Measurements from ENCODE around the gene MYO1H.

MYO1H gene

DNA sequence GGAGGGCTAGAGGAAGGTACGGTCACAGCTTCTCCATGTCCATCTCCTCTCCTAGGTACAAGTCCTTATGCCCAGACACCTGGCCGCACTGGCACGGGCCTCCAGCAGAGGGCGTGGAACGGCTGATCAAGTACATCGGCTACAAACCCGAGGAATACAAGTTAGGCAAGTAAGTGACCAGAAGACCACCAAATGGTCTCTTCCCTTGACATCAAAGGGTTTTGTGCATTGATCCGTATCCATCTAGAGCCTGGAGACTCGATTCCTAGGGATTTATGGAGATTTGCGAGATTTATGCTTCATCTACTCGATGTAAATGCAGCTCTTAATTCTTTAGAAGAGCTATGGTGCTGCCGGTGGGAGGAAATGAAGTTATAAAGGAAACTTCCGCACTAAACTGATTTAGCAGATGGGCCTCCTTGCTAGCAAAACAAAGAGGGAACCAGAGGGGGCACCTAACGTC is 85.2 kb downstream of the MYO1H start:
- no peaks in the 10 kb centered on the region for H3K9me3 ChIP-seq (ENCODE audit: low read length)
- no peaks in the 10 kb centered on the region for H3K4me1 ChIP-seq (ENCODE audit: insufficient read depth, low read length, severe bottlenecking)
- H2AFZ ChIP-seq (ENCODE audit: low read length) = no peak overlapping the region
- no peaks in the 10 kb centered on the region for H3K27me3 ChIP-seq (ENCODE audit: insufficient read depth, low read length)
- H3K9me2 ChIP-seq (ENCODE audit: low read depth, low read length) = no peaks in the 10 kb centered on the region
- H3K79me2 ChIP-seq (ENCODE audit: insufficient read depth, low read length) = no peaks in the 10 kb centered on the region
- TF ChIP-seq EZH2 (IDR thresholded peaks at IDR 0.05; ENCODE audit: borderline replicate concordance, low read length) = no peak
- TF ChIP-seq, protein P1, sequence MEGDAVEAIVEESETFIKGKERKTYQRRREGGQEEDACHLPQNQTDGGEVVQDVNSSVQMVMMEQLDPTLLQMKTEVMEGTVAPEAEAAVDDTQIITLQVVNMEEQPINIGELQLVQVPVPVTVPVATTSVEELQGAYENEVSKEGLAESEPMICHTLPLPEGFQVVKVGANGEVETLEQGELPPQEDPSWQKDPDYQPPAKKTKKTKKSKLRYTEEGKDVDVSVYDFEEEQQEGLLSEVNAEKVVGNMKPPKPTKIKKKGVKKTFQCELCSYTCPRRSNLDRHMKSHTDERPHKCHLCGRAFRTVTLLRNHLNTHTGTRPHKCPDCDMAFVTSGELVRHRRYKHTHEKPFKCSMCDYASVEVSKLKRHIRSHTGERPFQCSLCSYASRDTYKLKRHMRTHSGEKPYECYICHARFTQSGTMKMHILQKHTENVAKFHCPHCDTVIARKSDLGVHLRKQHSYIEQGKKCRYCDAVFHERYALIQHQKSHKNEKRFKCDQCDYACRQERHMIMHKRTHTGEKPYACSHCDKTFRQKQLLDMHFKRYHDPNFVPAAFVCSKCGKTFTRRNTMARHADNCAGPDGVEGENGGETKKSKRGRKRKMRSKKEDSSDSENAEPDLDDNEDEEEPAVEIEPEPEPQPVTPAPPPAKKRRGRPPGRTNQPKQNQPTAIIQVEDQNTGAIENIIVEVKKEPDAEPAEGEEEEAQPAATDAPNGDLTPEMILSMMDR (IDR thresholded peaks at IDR 0.05; ENCODE audit: low read length) = peak; percentile 68
- H3F3A ChIP-seq (ENCODE audit: insufficient read depth, low read length) = no peaks in the 10 kb centered on the region
- H4K20me1 ChIP-seq (ENCODE audit: insufficient read depth, low read length) = no peaks in the 10 kb centered on the region
- H3K27ac ChIP-seq (ENCODE audit: low read depth, low read length, poor library complexity, severe bottlenecking) = no peak overlapping the region
- H3K4me3 ChIP-seq (ENCODE audit: low read depth, low read length, poor library complexity, severe bottlenecking) = no peak overlapping the region
- no peak overlapping the region for H3K9ac ChIP-seq (ENCODE audit: low read length)
- no peaks in the 10 kb centered on the region for H3K36me3 ChIP-seq (ENCODE audit: insufficient read depth, low read length)
- H3K4me2 ChIP-seq (ENCODE audit: low read length) = no peak overlapping the region; the same call in 1 of the 2 replicates

DNA sequence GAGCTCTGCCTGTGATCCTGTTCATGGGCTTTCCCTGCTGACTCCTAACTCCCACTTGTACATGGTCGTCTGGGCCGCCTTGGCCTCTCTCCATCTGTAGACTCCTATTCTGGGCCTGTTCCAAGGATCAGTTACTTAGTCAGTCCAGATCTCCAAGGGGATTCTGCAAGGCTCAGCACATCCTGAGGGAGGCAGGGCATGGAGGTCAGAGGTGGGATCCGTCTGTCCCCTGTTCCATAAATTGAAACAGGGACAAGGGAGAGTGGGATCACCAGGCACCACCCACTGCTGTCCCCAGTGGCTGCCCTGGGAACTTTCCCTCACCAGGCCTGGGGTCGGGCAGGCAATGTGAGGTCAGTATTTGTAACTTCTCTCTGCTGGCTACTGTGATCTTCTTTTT is 85.9 kb downstream of the MYO1H start:
- H3K9me2 ChIP-seq (ENCODE audit: low read depth, low read length) = no peaks in the 10 kb centered on the region
- no peak overlapping the region for H3K4me2 ChIP-seq (ENCODE audit: low read length)
- H3K27me3 ChIP-seq (ENCODE audit: insufficient read depth, low read length) = no peaks in the 10 kb centered on the region
- H3K4me1 ChIP-seq (ENCODE audit: insufficient read depth, low read length, severe bottlenecking) = no peaks in the 10 kb centered on the region
- TF ChIP-seq, protein P1 (IDR thresholded peaks at IDR 0.05; ENCODE audit: low read length) = peak; percentile 8; the same call in 1 of the 2 replicates
- no peak for TF ChIP-seq EZH2 (IDR thresholded peaks at IDR 0.05; ENCODE audit: borderline replicate concordance, low read length)
- H3K9me3 ChIP-seq (ENCODE audit: low read length) = no peaks in the 10 kb centered on the region
- H3K4me3 ChIP-seq (ENCODE audit: low read depth, low read length, poor library complexity, severe bottlenecking) = no peak overlapping the region
- H3K79me2 ChIP-seq (ENCODE audit: insufficient read depth, low read length) = no peaks in the 10 kb centered on the region
- H4K20me1 ChIP-seq (ENCODE audit: insufficient read depth, low read length) = no peaks in the 10 kb centered on the region
- H3K9ac ChIP-seq (ENCODE audit: low read length) = no peak overlapping the region
- H3F3A ChIP-seq (ENCODE audit: insufficient read depth, low read length) = no peaks in the 10 kb centered on the region
- H2AFZ ChIP-seq (ENCODE audit: low read length) = no peak overlapping the region
- no peaks in the 10 kb centered on the region for H3K36me3 ChIP-seq (ENCODE audit: insufficient read depth, low read length)
- H3K27ac ChIP-seq (ENCODE audit: low read depth, low read length, poor library complexity, severe bottlenecking) = no peak overlapping the region

DNA sequence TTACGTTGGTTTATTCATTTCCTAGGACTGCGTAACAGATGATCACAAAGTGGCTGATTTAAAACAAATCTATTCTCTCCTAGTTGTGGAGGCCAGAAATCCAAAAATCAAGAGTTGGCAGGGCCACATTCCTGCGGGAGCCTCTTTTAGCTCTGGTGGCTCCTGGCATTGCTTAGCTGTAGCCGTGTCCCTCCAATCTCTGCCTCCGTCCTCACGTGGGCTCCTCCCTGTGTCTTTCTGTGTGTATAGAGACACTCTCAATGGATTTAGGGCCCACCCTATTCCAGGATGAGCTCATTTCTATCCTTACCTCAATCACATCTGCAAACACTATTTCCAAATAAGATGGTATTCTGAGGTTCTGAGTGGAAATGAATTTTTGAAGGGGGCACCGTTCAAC is 86.9 kb downstream of the MYO1H start:
- no peak overlapping the region for H3K27ac ChIP-seq (ENCODE audit: low read depth, low read length, poor library complexity, severe bottlenecking)
- H3K4me2 ChIP-seq (ENCODE audit: low read length) = no peak overlapping the region
- H3F3A ChIP-seq (ENCODE audit: insufficient read depth, low read length) = no peaks in the 10 kb centered on the region
- no peaks in the 10 kb centered on the region for H3K79me2 ChIP-seq (ENCODE audit: insufficient read depth, low read length)
- H3K4me3 ChIP-seq (ENCODE audit: low read depth, low read length, poor library complexity, severe bottlenecking) = no peak overlapping the region
- no peak for TF ChIP-seq EZH2 (IDR thresholded peaks at IDR 0.05; ENCODE audit: borderline replicate concordance, low read length)
- TF ChIP-seq, protein P1 (IDR thresholded peaks at IDR 0.05; ENCODE audit: low read length) = no peak
- H3K9me2 ChIP-seq (ENCODE audit: low read depth, low read length) = no peaks in the 10 kb centered on the region
- no peaks in the 10 kb centered on the region for H3K9me3 ChIP-seq (ENCODE audit: low read length)
- no peak overlapping the region for H2AFZ ChIP-seq (ENCODE audit: low read length)
- no peaks in the 10 kb centered on the region for H3K4me1 ChIP-seq (ENCODE audit: insufficient read depth, low read length, severe bottlenecking)
- H3K9ac ChIP-seq (ENCODE audit: low read length) = no peak overlapping the region
- no peaks in the 10 kb centered on the region for H3K36me3 ChIP-seq (ENCODE audit: insufficient read depth, low read length)
- no peaks in the 10 kb centered on the region for H4K20me1 ChIP-seq (ENCODE audit: insufficient read depth, low read length)
- no peaks in the 10 kb centered on the region for H3K27me3 ChIP-seq (ENCODE audit: insufficient read depth, low read length)
